GM12878 (cell line): ENCODE data around the gene OCIAD2. TPM values are rescaled to one million over a fixed set of nuclear protein-coding genes. Genes with fewer than 3 reads are reported as not detected.

ENCODE experiments used
- ATAC-seq: fragments of 200-7000 bp; cut with Tn5 transposase; 3 replicates; pipeline ENCODE4 v1.9.1; 2020; ENCODE audit warnings: mild to moderate bottlenecking, moderate library complexity
- BruUV-seq: library from RNA; stranded (reverse); fragments of 400-500 nt; replicated peaks from 2 replicates; lab custom pipeline; 2021; lab: Mats Ljungman, UMichigan
- CTCF ChIA-PET: fragments of 300-600 bp; sonication (Branson Sonifier 250); formaldehyde crosslinking; extraction: SDS; loops from one replicate; lab custom pipeline; 2021; ENCODE audit warnings: inconsistent platforms; lab: Yijun Ruan, JAX
- POLR2A ChIA-PET: fragments of 350-600 bp; formaldehyde crosslinking; extraction: SDS; loops from one replicate; lab custom pipeline; 2021; ENCODE audit warnings: inconsistent platforms; lab: Charles Lee
- RAD21 ChIA-PET: fragments of 300-600 bp; sonication (Branson Sonifier 250); formaldehyde crosslinking; loops from one replicate; lab custom pipeline; 2023; ENCODE audit warnings: antibody characterized with exemption; ENCODE audit not compliant: unreplicated experiment; lab: Charles Lee
- SMC1A ChIA-PET: fragments of 300-600 bp; sonication (Branson Sonifier 250); formaldehyde crosslinking; loops from one replicate; lab custom pipeline; 2023; ENCODE audit not compliant: unreplicated experiment, uncharacterized antibody; lab: Charles Lee
- DNase-seq: peaks from one replicate; pipeline ENCODE4 v3.0.0-alpha.2; 2011; ENCODE audit warnings: low read depth, low spot score
- FAIRE-seq: peaks from 3 replicates; lab custom pipeline; 2011; peaks lifted over from hg19 to GRCh38; lab: Jason Lieb, UNC
- H2AFZ ChIP-seq: 2 replicates; pipeline ENCODE4 v1.6.0; 2011; ENCODE audit warnings: low read depth, low read length, control low read depth; ENCODE audit not compliant: control insufficient read depth
- H3K27ac ChIP-seq: 2 replicates; pipeline ENCODE4 v1.5.1; 2011; ENCODE audit warnings: control low read depth; ENCODE audit not compliant: control insufficient read depth, insufficient read depth
- H3K27me3 ChIP-seq, 2 experiments: replicated peaks in 1 of 2; 2 replicates each; pipeline versions ENCODE4 v1.6.0 to v1.6.1; 2011; ENCODE audit warnings: low read length in 1 of 2; ENCODE audit not compliant: control insufficient read depth in 2 of 2, insufficient read depth in 2 of 2
- H3K36me3 ChIP-seq, 2 experiments: 2 replicates each; pipeline ENCODE4 v1.5.1; 2011; ENCODE audit warnings: low read length in 1 of 2; ENCODE audit not compliant: control insufficient read depth in 2 of 2, insufficient read depth in 2 of 2
- H3K4me1 ChIP-seq: 2 replicates; pipeline ENCODE4 v1.6.1; 2011; ENCODE audit warnings: mild to moderate bottlenecking, low read length, moderate library complexity, mixed read lengths; ENCODE audit not compliant: control insufficient read depth, insufficient read depth
- H3K4me2 ChIP-seq: 2 replicates; pipeline ENCODE4 v1.6.0; 2011; ENCODE audit warnings: control low read depth; ENCODE audit not compliant: control insufficient read depth, insufficient read depth
- H3K4me3 ChIP-seq: fragments of 200-600 bp; sonication (generic); 2 replicates; pipeline ENCODE4 v1.5.1; 2016
- H3K79me2 ChIP-seq: 2 replicates; pipeline ENCODE4 v1.6.0; 2011; ENCODE audit warnings: low read length; ENCODE audit not compliant: control insufficient read depth, insufficient read depth
- H3K9ac ChIP-seq: 2 replicates; pipeline ENCODE4 v1.8.0; 2011; ENCODE audit warnings: low read length, control low read depth, mixed read lengths; ENCODE audit not compliant: control insufficient read depth, insufficient read depth
- H3K9me3 ChIP-seq: replicated peaks from 3 replicates; pipeline ENCODE4 v1.5.1; 2011; ENCODE audit warnings: mild to moderate bottlenecking, low read length; ENCODE audit not compliant: control insufficient read depth, insufficient read depth
- H4K20me1 ChIP-seq: 2 replicates; pipeline ENCODE4 v1.6.0; 2011; ENCODE audit not compliant: control insufficient read depth, insufficient read depth
- BACH1 ChIP-seq: fragments of 450-650 bp; IDR thresholded peaks from 2 replicates; pipeline ENCODE4 v1.6.1; 2017; ENCODE audit warnings: mild to moderate bottlenecking, borderline replicate concordance
- BMI1 ChIP-seq: fragments of 450-650 bp; IDR thresholded peaks from 2 replicates; pipeline ENCODE4 v1.6.1; 2016; ENCODE audit warnings: mild to moderate bottlenecking, moderate library complexity, borderline replicate concordance
- SIN3A ChIP-seq: IDR thresholded peaks from 2 replicates; pipeline ENCODE4 v1.6.1; 2012; ENCODE audit warnings: low read depth, low read length, improper control_type of control experiment
- TAF1 ChIP-seq: IDR thresholded peaks from 2 replicates; pipeline ENCODE4 v1.6.1; 2011; ENCODE audit warnings: mild to moderate bottlenecking, low read depth, low read length, borderline replicate concordance
- ZNF217 ChIP-seq: fragments of 450-650 bp; IDR thresholded peaks from 2 replicates; pipeline ENCODE4 v1.6.1; 2017; ENCODE audit warnings: antibody characterized with exemption, mild to moderate bottlenecking
- WGBS: methylation state at CpG from one replicate; pipeline ENCODE4 v1.1.6; 2016; ENCODE audit warnings: low lambda C conversion rate; ENCODE audit not compliant: insufficient replicate concordance, insufficient coverage; ENCODE audit errors: missing lambda C conversion rate; 5-methylcytosine and 5-hydroxymethylcytosine counted together
- in situ Hi-C: fragments of 300-500 bp; cut with MboI; formaldehyde crosslinking; loops from 9 replicates; pipeline ENCODE4 v1.14.3; 2018; ENCODE audit warnings: mixed read lengths
- intact Hi-C: fragments of 100-400 bp; cut with micrococcal nuclease; formaldehyde crosslinking; loops from one replicate; pipeline ENCODE4 v1.14.2; 2022; ENCODE audit not compliant: unreplicated experiment
- polyA plus RNA-seq, 11 experiments: library from polyadenylated mRNA; depleted of rRNA in 4 of 11; unstranded in 6 of 11; stranded (reverse) in 5 of 11; fragments of >200 nt; fragmentation: Nextera tagmentation in 4 of 11; fragmentation: Illumina TruSeq in 1 of 11; extraction: Ambion mirVana in 4 of 11; extraction: Trizol in 1 of 11; gene quantifications; 1 replicate in 1 of 11; 2 replicates in 10 of 11; pipeline versions ENCODE4 v1.2.1 to v1.2.3, GENCODE V29; 2011 to 2016; ENCODE audit warnings: inconsistent platforms in 2 of 11, missing spikeins in 2 of 11, low read depth in 1 of 11
- total RNA-seq, 4 experiments: library from RNA; depleted of rRNA in 3 of 4; stranded (reverse); fragments of >200 nt in 3 of 4; fragmentation: Illumina TruSeq in 1 of 4; extraction: Trizol in 1 of 4; gene quantifications; 2 replicates each; pipeline versions ENCODE4 v1.2.1 to v1.2.3, GENCODE V29; 2013 to 2021

Gene OCIAD2
- total and polyA plus RNA-seq, 10 of the 15 experiments (the other 5 are each of a cell fraction or from before 2014, with no cell fraction given): 42.4 to 140 (median 70.0) TPM

DNA sequence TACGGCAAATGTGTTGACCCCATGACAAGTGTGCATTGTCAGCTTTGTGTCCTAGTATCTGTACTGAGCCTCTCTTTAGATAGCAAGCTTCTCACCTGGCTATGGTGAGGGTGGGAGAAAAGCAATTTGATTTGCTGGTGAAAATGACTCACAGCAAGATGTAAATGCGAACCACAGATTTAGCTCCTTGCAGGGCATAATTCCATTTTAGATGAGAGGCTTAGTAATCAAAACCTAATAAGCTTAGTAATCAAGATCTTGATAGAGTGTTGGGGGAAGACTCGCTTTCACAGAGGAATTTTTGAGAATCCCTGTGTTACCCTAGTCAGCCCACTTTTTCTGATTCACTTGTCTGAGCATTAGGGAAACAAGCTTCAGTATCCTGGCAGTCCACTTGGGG is 7.7 kb upstream of the OCIAD2 start:
- FAIRE-seq: no peak
- ChIA-PET POLR2A (no interaction called here), CTCF (interaction anchor here (1.4 kb wide), 1 partner anchor 47 kb away, joined by 3 read pairs; no protein-coding TSS in a partner anchor)

DNA sequence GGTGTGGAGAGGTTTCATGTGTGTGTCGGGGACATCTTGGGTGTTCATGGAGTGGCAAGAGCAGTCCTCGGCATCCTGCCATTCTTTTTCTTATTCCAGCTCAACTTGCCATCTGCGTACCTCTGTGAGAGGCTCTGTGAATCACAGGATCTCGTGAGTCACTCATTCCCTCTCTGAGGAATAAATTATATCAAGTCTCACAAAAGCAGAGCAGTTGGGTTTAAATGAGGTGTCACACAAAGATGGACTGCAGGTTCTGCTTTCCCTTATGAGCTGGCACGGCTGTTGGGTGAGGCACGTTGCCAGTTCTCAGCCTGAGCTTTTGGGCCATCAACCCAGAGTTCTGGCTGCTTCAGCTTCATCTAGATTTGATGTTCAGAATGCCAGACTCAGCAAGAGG is 6.8 kb upstream of the OCIAD2 start:
- H3K4me2 ChIP-seq: no peak overlapping the region
- intact Hi-C loops: no loop called here
- H3K79me2 ChIP-seq: no peaks in the 10 kb centered on the region
- TF ChIP-seq TAF1: no peak
- TF ChIP-seq, all 136 proteins: peak for 0
- ChIA-PET SMC1A (no interaction called here), CTCF (interaction anchor here (1.4 kb wide), 1 partner anchor 48 kb away, joined by 3 read pairs; no protein-coding TSS in a partner anchor), RAD21 (no interaction called here), POLR2A (no interaction called here)
- no peak overlapping the region for H3K27ac ChIP-seq
- H3K36me3 ChIP-seq: no peaks in the 10 kb centered on the region
- H3K4me3 ChIP-seq: no peak overlapping the region
- no peak overlapping the region for H3K9ac ChIP-seq
- FAIRE-seq: no peak
- no peak overlapping the region for H2AFZ ChIP-seq
- ATAC-seq: no peak
- no peaks in the 10 kb centered on the region for H3K27me3 ChIP-seq
- no peaks in the 10 kb centered on the region for H4K20me1 ChIP-seq
- BruUV-seq: no TSS peak
- no peaks in the 10 kb centered on the region for H3K9me3 ChIP-seq
- DNase-seq: no peak
- in situ Hi-C loops: no loop called here
- H3K4me1 ChIP-seq: no peaks in the 10 kb centered on the region
- 53% methylated on average over 6 of the region's 6 CpGs for WGBS

More for the DNA sequence above, 7.7 kb upstream of the OCIAD2 start:
- no peak for DNase-seq
- Histone ChIP-seq H3K4me2 (no peak overlapping the region), H3K9ac (no peak overlapping the region), H3K27ac (no peak overlapping the region), H3K4me3 (no peak overlapping the region), H3K4me1 (no peaks in the 10 kb centered on the region), H3K9me3 (no peaks in the 10 kb centered on the region), H2AFZ (no peak overlapping the region), H3K36me3 (no peaks in the 10 kb centered on the region), H4K20me1 (no peaks in the 10 kb centered on the region), H3K79me2 (no peaks in the 10 kb centered on the region), H3K27me3 (no peaks in the 10 kb centered on the region)
- RAD21 ChIA-PET: no interaction called here
- TF ChIP-seq SIN3A: no peak
- TF ChIP-seq ZNF217: no peak
- no peak for TF ChIP-seq BACH1
- no peak for TF ChIP-seq BMI1
- ATAC-seq: no peak
- BruUV-seq: no TSS peak
- in situ Hi-C loops: no loop called here
- WGBS: 49% methylated on average over 3 of the region's 3 CpGs
- SMC1A ChIA-PET: no interaction called here
- intact Hi-C loops: no loop called here
